ENCODE data around the gene PPP3CA. TPM values are rescaled to one million over a fixed set of nuclear protein-coding genes. Genes with fewer than 3 reads are reported as not detected.

PPP3CA gene
- 10 to 100 TPM; 32.7 to 45.1 (median 44.0) TPM for total RNA-seq

- no peaks in the 10 kb centered on the region for H3K9me3 ChIP-seq
- peaks cover 0 to 49% (median 15%) of the 10 kb centered on the region in 4 donors for H3K4me1 ChIP-seq
- TF ChIP-seq POLR2A (IDR thresholded peaks at IDR 0.05) (peak in 1 of 2 donors; percentile 63), EP300 (IDR thresholded peaks at IDR 0.05) (no peak)
- H3K27ac ChIP-seq = peak within 1 kb of the TSS; percentile 86 to 98 (median 94)
- H3K27me3 ChIP-seq = no peaks in the 10 kb centered on the region
- H3K36me3 ChIP-seq = no peaks in the 10 kb centered on the region
- H3K4me3 ChIP-seq = peak within 1 kb of the TSS; percentile 84 to 92 (median 87)
- DNase-seq (ENCODE audit: low spot score in 2 of 2) = no peak
- 1% methylated on average over 17 to 40 of the region's 41 CpGs for whole genome bisulfite sequencing, 2 donors
Observed at GRCh38 chr4:101347267-101347556, at the start of gene PPP3CA. Gene PPP3CA, minus strand, starts transcription at chr4:101347526.

- Histone ChIP-seq H3K4me1 (no peaks in the 10 kb centered on the region), H3K4me3 (no peak overlapping the region), H3K27me3 (no peaks in the 10 kb centered on the region), H3K9me3 (peaks cover 0 to 10% (median 0%) of the 10 kb centered on the region in 4 donors), H3K27ac (no peak overlapping the region), H3K36me3 (no peaks in the 10 kb centered on the region)
- whole genome bisulfite sequencing, 2 donors = 38 to 39% methylated on average over 2 of the region's 2 CpGs
- TF ChIP-seq CTCF (IDR thresholded peaks at IDR 0.05) = no peak
- TF ChIP-seq EP300 (IDR thresholded peaks at IDR 0.05) = no peak
- TF ChIP-seq POLR2A (IDR thresholded peaks at IDR 0.05) = no peak
- no peak for DNase-seq (ENCODE audit: low spot score in 2 of 2)
Observed at GRCh38 chr4:101393256-101393655, 45.9 kb upstream of the PPP3CA start.

GRCh38 chr4:101370663-101371210, 23.4 kb upstream of the PPP3CA start:
- 89 to 94% methylated on average over 5 of the region's 5 CpGs for WGBS, 2 donors
- no peaks in the 10 kb centered on the region for H3K36me3 ChIP-seq
- no peaks in the 10 kb centered on the region for H3K4me1 ChIP-seq
- TF ChIP-seq POLR2A (IDR thresholded peaks at IDR 0.05) (no peak), EP300 (IDR thresholded peaks at IDR 0.05) (no peak), CTCF (IDR thresholded peaks at IDR 0.05) (no peak)
- H3K27ac ChIP-seq = no peak overlapping the region
- H3K27me3 ChIP-seq = no peaks in the 10 kb centered on the region
- H3K4me3 ChIP-seq = no peak overlapping the region
- no peak for DNase-seq (ENCODE audit: low spot score in 2 of 2)
- H3K9me3 ChIP-seq = peaks cover 0 to 7% (median 0%) of the 10 kb centered on the region in 4 donors

- no peaks in the 10 kb centered on the region for H3K4me1 ChIP-seq
- WGBS, 2 donors = 43 to 88% methylated on average over 1 of the region's 1 CpG
- DNase-seq (ENCODE audit: low spot score in 2 of 2) = no peak
Observed at GRCh38 chr4:101367201-101367600, 19.9 kb upstream of the PPP3CA start.

GRCh38 chr4:101366331-101366730, 19.0 kb upstream of the PPP3CA start:
- no peaks in the 10 kb centered on the region for H3K9me3 ChIP-seq
- H3K4me1 ChIP-seq = no peaks in the 10 kb centered on the region
- H3K27me3 ChIP-seq = no peaks in the 10 kb centered on the region
- H3K27ac ChIP-seq = no peak overlapping the region
- H3K36me3 ChIP-seq = no peaks in the 10 kb centered on the region
- H3K4me3 ChIP-seq = no peak overlapping the region
- no peak for TF ChIP-seq POLR2A (IDR thresholded peaks at IDR 0.05)
- TF ChIP-seq CTCF (IDR thresholded peaks at IDR 0.05) = no peak
- TF ChIP-seq EP300 (IDR thresholded peaks at IDR 0.05) = no peak
- DNase-seq (ENCODE audit: low spot score in 2 of 2) = no peak

More at GRCh38 chr4:101367201-101367600, 19.9 kb upstream of the PPP3CA start:
- Histone ChIP-seq H3K36me3 (no peaks in the 10 kb centered on the region), H3K9me3 (no peaks in the 10 kb centered on the region), H3K27me3 (no peaks in the 10 kb centered on the region), H3K4me3 (no peak overlapping the region), H3K27ac (no peak overlapping the region)
- TF ChIP-seq EP300 (IDR thresholded peaks at IDR 0.05) (no peak), POLR2A (IDR thresholded peaks at IDR 0.05) (no peak), CTCF (IDR thresholded peaks at IDR 0.05) (no peak)

GRCh38 chr4:101357751-101358150, 10.4 kb upstream of the PPP3CA start:
- Histone ChIP-seq H3K27me3 (no peaks in the 10 kb centered on the region), H3K36me3 (no peaks in the 10 kb centered on the region), H3K9me3 (peaks cover 0 to 2% (median 0%) of the 10 kb centered on the region in 4 donors), H3K4me3 (no peak overlapping the region), H3K27ac (no peak overlapping the region), H3K4me1 (peaks cover 0 to 16% (median 6%) of the 10 kb centered on the region in 4 donors)
- no peak for DNase-seq (ENCODE audit: low spot score in 2 of 2)
- 66 to 71% methylated on average over 3 of the region's 3 CpGs for WGBS, 2 donors
- TF ChIP-seq CTCF (IDR thresholded peaks at IDR 0.05) (no peak), EP300 (IDR thresholded peaks at IDR 0.05) (no peak), POLR2A (IDR thresholded peaks at IDR 0.05) (no peak)

Measured in tibial nerve (tissue), 4 donors.